SK-N-SH treated with all-trans-retinoic acid at 6 μM for 48 hours (cell line): ENCODE data around the gene JAK1.

Experiments
- ZFP30 ChIP-seq: fragments of 450-650 bp; formaldehyde crosslinking; IDR thresholded peaks from 2 replicates; pipeline ENCODE4 v1.5.0; 2022; ENCODE audit warnings: mild to moderate bottlenecking, moderate library complexity
- ZNF8 ChIP-seq: fragments of 450-650 bp; formaldehyde crosslinking; IDR thresholded peaks from 2 replicates; pipeline ENCODE4 v1.5.0; 2020; ENCODE audit warnings: mild to moderate bottlenecking, moderate library complexity

DNA sequence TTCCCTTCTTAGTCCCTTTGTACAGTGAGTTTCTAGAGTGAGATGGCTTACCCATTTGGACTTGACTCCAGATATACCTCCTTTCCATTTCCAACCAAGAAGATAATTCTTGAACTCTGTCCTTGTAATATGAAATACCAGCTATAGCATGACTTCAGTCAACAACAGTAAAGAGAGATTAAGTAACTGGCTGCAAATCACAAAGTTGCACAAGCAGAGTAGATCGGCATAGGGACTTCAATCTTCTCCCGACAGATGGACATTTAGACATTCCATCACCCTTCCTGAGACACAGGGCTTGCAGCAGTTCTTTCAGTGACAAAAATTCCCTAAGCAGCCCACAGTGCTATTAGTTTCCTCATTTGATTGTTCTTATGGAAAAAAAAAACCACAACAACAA lies 44.6 kb downstream of the JAK1 start:
- TF ChIP-seq ZFP30 (CRISPR knock-in tag) = no peak
- no peak for TF ChIP-seq ZNF8 (CRISPR knock-in tag)
